IPS DF 19.7 (cell line): ENCODE data around the gene OR10AD1.
"Not testable (repeated sequence)": the region's sequence is repeated elsewhere in the genome, so short reads cannot be mapped to it uniquely, and the experiment has no call there.

Experiments
- DNase-seq: peaks from one replicate; pipeline ENCODE4 v3.0.0-alpha.2; 2013; ENCODE audit warnings: low read depth, low spot score

OR10AD1 gene

DNA sequence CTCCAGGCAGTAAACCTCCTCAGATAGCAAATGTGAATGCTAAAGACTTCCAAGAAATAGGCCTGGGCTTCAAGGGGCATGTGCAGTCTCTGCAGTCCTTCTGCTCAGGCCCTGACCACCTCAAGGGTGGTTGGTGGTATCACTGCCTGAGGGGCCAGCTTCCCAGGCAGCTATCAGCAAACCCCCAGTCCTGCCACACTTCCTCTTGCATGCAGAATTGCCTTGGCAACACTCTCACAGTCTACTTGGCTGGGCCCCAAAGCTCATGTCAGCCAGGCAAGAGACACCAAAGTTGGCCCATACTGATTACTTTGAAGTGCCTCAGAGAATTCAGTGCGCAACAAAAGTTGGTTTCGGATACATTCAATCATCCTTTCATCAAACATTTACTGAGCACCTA is 42.3 kb downstream of the OR10AD1 start:
- DNase-seq = no peak

DNA sequence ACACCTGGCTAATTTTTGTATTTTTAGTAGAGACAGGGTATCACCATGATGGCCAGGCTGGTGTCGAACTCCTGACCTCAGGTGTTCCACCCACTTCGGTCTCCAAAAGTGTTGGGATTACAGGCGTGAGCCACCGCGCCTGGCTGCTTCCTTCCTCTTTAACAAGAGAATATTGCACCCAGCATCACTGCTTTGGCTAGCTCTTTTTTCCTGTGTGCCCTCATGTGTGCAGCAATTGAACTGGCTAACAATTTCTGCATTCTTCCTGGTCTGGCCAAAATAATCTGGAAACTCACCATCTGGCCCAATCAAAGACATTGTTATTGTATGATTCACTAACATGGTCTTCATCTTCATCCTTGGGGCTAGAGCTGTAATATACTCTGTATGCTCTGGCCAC is 43.0 kb downstream of the OR10AD1 start:
- no peak for DNase-seq

DNA sequence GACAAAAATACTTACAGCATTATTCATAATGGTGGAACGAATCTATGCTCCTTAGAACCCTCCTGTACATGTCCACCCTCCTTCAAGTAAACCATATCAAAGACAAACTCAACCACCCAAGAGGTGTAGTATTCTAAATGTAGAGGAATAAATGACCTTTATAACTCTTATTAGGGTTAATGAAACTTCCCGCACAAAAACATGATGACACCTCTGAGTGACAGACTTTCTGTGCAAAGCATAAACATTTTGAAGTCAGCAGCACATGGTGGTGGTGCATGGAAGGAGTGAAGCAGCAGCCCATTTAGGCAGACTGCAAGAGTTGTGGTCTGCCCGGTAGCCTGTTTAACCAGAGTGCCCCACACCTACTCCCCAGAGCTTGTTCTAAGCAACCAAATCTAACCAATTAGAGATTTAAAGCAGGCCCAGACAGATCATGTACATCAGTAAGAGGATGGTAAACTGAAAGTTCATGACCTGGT is 45.2 kb downstream of the OR10AD1 start:
- no peak for DNase-seq

DNA sequence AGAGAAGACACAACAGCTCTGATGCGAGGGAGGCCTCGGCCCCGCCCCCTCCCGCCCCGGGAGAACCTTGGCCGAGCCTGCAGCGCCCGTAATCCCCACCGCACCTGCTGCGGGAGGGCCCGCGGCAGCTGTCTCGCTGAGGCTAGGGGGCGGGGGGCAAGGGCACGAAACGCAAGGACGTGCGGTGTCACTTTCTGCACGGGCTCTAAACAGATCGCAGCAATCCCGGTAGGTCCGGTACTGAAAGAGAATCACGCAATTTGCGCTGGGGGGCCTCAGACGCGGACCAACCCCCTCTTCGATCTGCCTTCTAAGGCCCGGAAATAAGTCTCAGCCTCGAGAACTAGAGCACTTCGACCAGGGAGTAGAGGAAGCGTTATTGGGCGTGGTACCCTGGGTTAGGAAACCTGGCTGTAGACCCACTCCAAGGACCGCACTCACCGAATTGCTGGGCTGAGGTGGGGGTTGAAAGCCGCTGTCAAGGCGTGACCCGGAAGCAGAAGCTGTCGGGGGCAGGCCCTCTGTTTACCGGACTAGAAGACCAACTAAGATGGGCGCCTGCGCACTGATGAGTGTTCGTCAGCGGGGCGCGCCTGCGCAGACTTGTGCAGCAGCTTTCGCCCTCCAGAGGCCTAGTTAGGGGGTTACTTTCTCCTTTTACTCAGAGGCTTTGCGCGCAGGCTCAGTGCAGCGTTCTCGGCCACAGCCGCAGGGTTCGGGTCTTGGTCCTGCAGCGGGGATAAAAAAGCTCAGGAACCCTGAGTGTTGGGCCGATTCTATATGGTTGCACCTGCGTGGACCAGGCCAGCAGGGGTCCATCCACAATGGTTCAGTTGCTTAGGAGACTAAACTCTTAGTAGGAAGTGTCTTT is 45.8 kb downstream of the OR10AD1 start, which contains the start of gene ASB8:
TSS of gene ASB8 (minus strand) at position 498 of the 871 bp plus-strand sequence. CDS start 4,019 bp downstream, outside the sequence.
- peak; percentile 98 for DNase-seq

DNA sequence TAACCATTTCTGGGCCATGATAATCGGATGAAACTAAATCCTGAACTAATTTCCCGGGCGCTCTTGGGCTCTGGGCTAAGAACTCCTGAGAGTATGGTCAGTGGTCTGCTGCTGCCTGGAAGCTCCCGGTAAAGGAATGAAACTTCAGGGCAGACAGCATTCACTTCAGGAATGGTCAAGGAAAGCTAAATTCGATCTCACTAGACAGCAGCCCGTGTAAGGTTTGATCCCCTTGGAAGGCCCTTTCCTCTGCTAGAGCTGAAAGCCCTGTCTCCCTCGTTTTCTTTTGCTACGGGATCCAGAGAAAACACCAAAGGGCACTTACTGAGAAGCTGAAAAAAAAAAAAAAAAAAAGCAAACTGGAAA is 46.5 kb downstream of the OR10AD1 start:
- no peak for DNase-seq

DNA sequence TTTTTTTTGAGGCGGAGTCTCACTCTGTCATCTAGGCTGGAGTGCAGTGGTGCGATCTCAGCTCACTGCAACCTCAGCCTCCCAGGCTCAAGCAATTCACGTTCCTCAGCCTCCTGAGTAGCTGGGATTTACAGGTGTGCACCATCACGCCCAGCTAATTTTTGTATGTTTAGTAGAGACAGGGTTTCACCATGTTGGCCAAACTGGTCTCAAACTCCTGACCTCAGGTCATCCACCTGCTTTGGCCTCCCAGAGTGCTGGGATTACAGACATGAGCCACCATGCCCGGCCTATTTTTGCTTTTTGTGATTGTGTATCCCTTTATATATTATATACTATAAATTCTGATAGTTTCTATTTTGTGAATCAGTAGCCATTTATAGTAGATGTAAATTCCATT is 47.3 kb downstream of the OR10AD1 start:
- not testable (repeated sequence) for DNase-seq
